A673 (cell line): ENCODE results near the gene GRIK5. TPM values are rescaled to one million over a fixed set of nuclear protein-coding genes. Genes with fewer than 3 reads are reported as not detected.

Source experiments
- BruUV-seq: library from RNA; stranded (reverse); fragments of 400-500 nt; replicated peaks from 2 replicates; lab custom pipeline; 2021; lab: Mats Ljungman, UMichigan
- CTCF ChIA-PET: fragments of 300-600 bp; sonication (Branson Sonifier 250); formaldehyde crosslinking; loops from one replicate; lab custom pipeline; 2022; ENCODE audit warnings: antibody characterized with exemption; lab: Charles Lee
- POLR2A ChIA-PET: fragments of 300-600 bp; sonication (Branson Sonifier 250); formaldehyde crosslinking; loops from one replicate; lab custom pipeline; 2022; ENCODE audit warnings: antibody characterized with exemption; ENCODE audit not compliant: low non-redundant PET; lab: Charles Lee
- DNase-seq: peaks from one replicate; pipeline ENCODE4 v3.0.0-alpha.2; 2015; ENCODE audit warnings: low spot score
- H3K27ac ChIP-seq: fragments of 200-600 bp; sonication (generic); 2 replicates; pipeline ENCODE4 v1.5.1; 2016; ENCODE audit warnings: mixed run types, low read depth, mild to moderate bottlenecking, mixed read lengths, antibody characterized with exemption, low read length; ENCODE audit not compliant: poor library complexity, severe bottlenecking
- H3K27me3 ChIP-seq: fragments of 200-600 bp; sonication (generic); replicated peaks from 2 replicates; pipeline ENCODE4 v1.6.1; 2017; ENCODE audit warnings: mixed run types, low read depth, mild to moderate bottlenecking, mixed read lengths, antibody characterized with exemption, low read length; ENCODE audit not compliant: insufficient read depth, poor library complexity
- H3K36me3 ChIP-seq: fragments of 200-600 bp; sonication (generic); 2 replicates; pipeline ENCODE4 v1.6.1; 2016; ENCODE audit warnings: mixed run types, mild to moderate bottlenecking, mixed read lengths, antibody characterized with exemption, low read length; ENCODE audit not compliant: insufficient read depth, poor library complexity, severe bottlenecking
- H3K4me1 ChIP-seq: fragments of 200-600 bp; sonication (generic); 2 replicates; pipeline ENCODE4 v1.6.1; 2017; ENCODE audit warnings: mixed run types, mild to moderate bottlenecking, mixed read lengths, antibody characterized with exemption, low read length; ENCODE audit not compliant: insufficient read depth, poor library complexity, severe bottlenecking
- H3K4me3 ChIP-seq: fragments of 200-600 bp; sonication (generic); 2 replicates; pipeline ENCODE4 v1.5.1; 2016; ENCODE audit warnings: low read depth, mixed run types, mild to moderate bottlenecking, mixed read lengths, low read length; ENCODE audit not compliant: poor library complexity, severe bottlenecking
- H3K9me3 ChIP-seq: fragments of 200-600 bp; sonication (generic); 2 replicates; pipeline ENCODE4 v1.6.1; 2016; ENCODE audit warnings: mixed run types, low read depth, mild to moderate bottlenecking, mixed read lengths, antibody characterized with exemption, low read length; ENCODE audit not compliant: poor library complexity, severe bottlenecking
- CTCF ChIP-seq: fragments of 300-800, 200-600 bp; sonication (generic); conservative IDR thresholded peaks from 2 replicates; pipeline ENCODE4 v1.5.1; 2017; ENCODE audit warnings: low read depth, mild to moderate bottlenecking, antibody characterized with exemption, low read length, moderate library complexity, mixed read lengths
- EZH2 ChIP-seq: fragments of 200-600 bp; sonication (generic); IDR thresholded peaks from 2 replicates; pipeline ENCODE4 v1.6.1; 2017; ENCODE audit warnings: borderline replicate concordance, low read depth, mild to moderate bottlenecking, mixed read lengths, antibody characterized with exemption, low read length; ENCODE audit not compliant: poor library complexity, severe bottlenecking
- intact Hi-C: fragments of 100-400 bp; cut with micrococcal nuclease; formaldehyde crosslinking; loops from one replicate; pipeline ENCODE4 v1.10.0; 2022; ENCODE audit not compliant: unreplicated experiment
- total RNA-seq: library from RNA; stranded (reverse); gene quantifications from 2 replicates; pipeline ENCODE4 v1.2.3, GENCODE V29; 2021

GRIK5 gene
- total RNA-seq, 1 experiment from 2014 or later, result 24.0 TPM

- CTCF ChIA-PET, result interaction anchor here (0.6 to 0.9 kb wide), 3 partner anchors 18 to 324 kb away, joined by 3 to 8 read pairs (median 3); partner anchors contain the start of gene POU2F2
These were observed 44.4 kb upstream of the GRIK5 start for GRCh38 chr19:42114412-42114811.

GRCh38 chr19:42113641-42114348 lies 43.8 kb upstream of the GRIK5 start:
- intact Hi-C loops, result no loop called here
- TF ChIP-seq EZH2 (no peak), CTCF (peak; percentile 52)
- POLR2A ChIA-PET, result interaction anchor here (1.0 kb wide), 1 partner anchor 27 kb away, joined by 3 read pairs; no protein-coding TSS in a partner anchor
- DNase-seq, result peak; percentile 79
- H3K27ac ChIP-seq, result peak overlapping the region; percentile 47
- no TSS peak for BruUV-seq
- no peaks in the 10 kb centered on the region for H3K27me3 ChIP-seq
- H3K36me3 ChIP-seq, result no peaks in the 10 kb centered on the region
- peaks cover 13% of the 10 kb centered on the region for H3K4me1 ChIP-seq
- no peak overlapping the region for H3K4me3 ChIP-seq
- no peaks in the 10 kb centered on the region for H3K9me3 ChIP-seq
- CTCF ChIA-PET, result interaction anchor here (0.6 to 0.9 kb wide), 3 partner anchors 19 to 325 kb away, joined by 3 to 8 read pairs (median 3); partner anchors contain the start of gene POU2F2

More at GRCh38 chr19:42114412-42114811, 44.4 kb upstream of the GRIK5 start:
- H3K36me3 ChIP-seq, result no peaks in the 10 kb centered on the region
- H3K27ac ChIP-seq, result no peak overlapping the region
- DNase-seq, result no peak
- no peak for TF ChIP-seq EZH2
- no peak for TF ChIP-seq CTCF
- no peak overlapping the region for H3K4me3 ChIP-seq
- peaks cover 13% of the 10 kb centered on the region for H3K4me1 ChIP-seq
- POLR2A ChIA-PET, result interaction anchor here (0.6 kb wide), 1 partner anchor 8 kb away, joined by 3 read pairs; no protein-coding TSS in a partner anchor
- H3K9me3 ChIP-seq, result no peaks in the 10 kb centered on the region
- H3K27me3 ChIP-seq, result no peaks in the 10 kb centered on the region
- no TSS peak for BruUV-seq
- intact Hi-C loops, result no loop called here

GRCh38 chr19:42111811-42112210 lies 41.8 kb upstream of the GRIK5 start:
- peaks cover 13% of the 10 kb centered on the region for H3K4me1 ChIP-seq
- H3K4me3 ChIP-seq, result no peak overlapping the region
- no peak for TF ChIP-seq EZH2
- no peak for TF ChIP-seq CTCF
- no peak for DNase-seq
- ChIA-PET POLR2A (no interaction called here), CTCF (no interaction called here)
- H3K27ac ChIP-seq, result no peak overlapping the region
- H3K27me3 ChIP-seq, result no peaks in the 10 kb centered on the region
- intact Hi-C loops, result no loop called here
- no peaks in the 10 kb centered on the region for H3K36me3 ChIP-seq
- no TSS peak for BruUV-seq
- no peaks in the 10 kb centered on the region for H3K9me3 ChIP-seq
